ENCODE measurements around the gene SECTM1.
"Not testable (repeated sequence)": the region's sequence is repeated elsewhere in the genome, so short reads cannot be mapped to it uniquely, and the experiment has no call there.

The SECTM1 gene

GRCh38 chr17:82347994-82348393, 14.4 kb upstream of the SECTM1 start:
- not testable (repeated sequence) for DNase-seq (ENCODE audit: low read depth)

- DNase-seq (ENCODE audit: low read depth): no peak
Measured at GRCh38 chr17:82346342-82347300, 13.1 kb upstream of the SECTM1 start.

GRCh38 chr17:82345151-82345976, 11.8 kb upstream of the SECTM1 start:
- DNase-seq (ENCODE audit: low read depth): no peak

GRCh38 chr17:82344175-82344907, 10.8 kb upstream of the SECTM1 start:
- DNase-seq (ENCODE audit: low read depth): no peak

GRCh38 chr17:82343560-82343959, 10.0 kb upstream of the SECTM1 start:
- no peak for DNase-seq (ENCODE audit: low read depth)

GRCh38 chr17:82342361-82343079, 9.0 kb upstream of the SECTM1 start:
- no peak for DNase-seq (ENCODE audit: low read depth)

- no peak for DNase-seq (ENCODE audit: low read depth)
Measured at GRCh38 chr17:82339634-82340580, 6.3 kb upstream of the SECTM1 start.

- no peak for DNase-seq (ENCODE audit: low read depth)
Measured at GRCh38 chr17:82338858-82339633, 5.5 kb upstream of the SECTM1 start.

GRCh38 chr17:82334622-82335394, 1.2 kb upstream of the SECTM1 start:
- DNase-seq (ENCODE audit: low read depth): no peak

- no peak for DNase-seq (ENCODE audit: low read depth)
Measured at GRCh38 chr17:82334204-82334621, 647 bp upstream of the SECTM1 start.

GRCh38 chr17:82332669-82333278, 792 bp downstream of the SECTM1 start:
- no peak for DNase-seq (ENCODE audit: low read depth)

- DNase-seq (ENCODE audit: low read depth): no peak
Measured at GRCh38 chr17:82331345-82331939, 2.1 kb downstream of the SECTM1 start.

GRCh38 chr17:82330322-82331239, 3.0 kb downstream of the SECTM1 start:
- no peak for DNase-seq (ENCODE audit: low read depth)

GRCh38 chr17:82329683-82330321, 3.8 kb downstream of the SECTM1 start:
- no peak for DNase-seq (ENCODE audit: low read depth)

- DNase-seq (ENCODE audit: low read depth): no peak
Measured at GRCh38 chr17:82328994-82329507, 4.5 kb downstream of the SECTM1 start.
